DOHH2 (cell line): ENCODE results near the gene DOCK8.
A peak's percentile ranks its signal among the peaks of the same experiment; 100 is the strongest.

Experiments
- H3F3A ChIP-seq: fragments of 200-600 bp; sonication (generic), shearing (Covaris generic); 2 replicates; pipeline ENCODE4 v1.6.0; 2016; ENCODE audit warnings: antibody characterized with exemption, mild to moderate bottlenecking; ENCODE audit not compliant: control insufficient read depth, insufficient read depth
- H3K27ac ChIP-seq: fragments of 200-600 bp; sonication (generic); 2 replicates; pipeline ENCODE4 v1.5.1; 2014; ENCODE audit warnings: low read depth, mild to moderate bottlenecking, low read length, moderate library complexity
- H3K27me3 ChIP-seq: fragments of 200-600 bp; sonication (generic); 2 replicates; pipeline ENCODE4 v1.6.1; 2014; ENCODE audit warnings: mild to moderate bottlenecking, low read length, mixed read lengths; ENCODE audit not compliant: control insufficient read depth
- H3K36me3 ChIP-seq: fragments of 200-600 bp; sonication (generic); 2 replicates; pipeline ENCODE4 v1.6.1; 2014; ENCODE audit warnings: mild to moderate bottlenecking, low read length, moderate library complexity, mixed read lengths; ENCODE audit not compliant: control insufficient read depth
- H3K4me1 ChIP-seq: fragments of 200-600 bp; sonication (generic); 2 replicates; pipeline ENCODE4 v1.6.1; 2014; ENCODE audit warnings: mild to moderate bottlenecking, low read length, mixed read lengths; ENCODE audit not compliant: control insufficient read depth
- H3K4me2 ChIP-seq: fragments of 200-600 bp; sonication (generic); 2 replicates; pipeline ENCODE4 v1.6.0; 2014; ENCODE audit warnings: mild to moderate bottlenecking, low read length, moderate library complexity
- H3K4me3 ChIP-seq: fragments of 200-600 bp; sonication (generic); 2 replicates; pipeline ENCODE4 v1.5.1; 2014; ENCODE audit warnings: mild to moderate bottlenecking, low read length, mixed read lengths
- H3K79me2 ChIP-seq: fragments of 200-600 bp; sonication (generic); 2 replicates; pipeline ENCODE4 v1.6.1; 2014; ENCODE audit warnings: mild to moderate bottlenecking, low read length, mixed read lengths; ENCODE audit not compliant: control insufficient read depth
- H3K9me2 ChIP-seq: fragments of 200-600 bp; sonication (generic); replicated peaks from 2 replicates; pipeline ENCODE4 v1.6.1; 2014; ENCODE audit warnings: mild to moderate bottlenecking, low read length, mixed read lengths; ENCODE audit not compliant: control insufficient read depth
- H3K9me3 ChIP-seq: fragments of 200-600 bp; sonication (generic); 2 replicates; pipeline ENCODE4 v1.6.1; 2014; ENCODE audit warnings: antibody characterized with exemption, low read length, mixed read lengths; ENCODE audit not compliant: control insufficient read depth, insufficient read depth
- H4K20me1 ChIP-seq: fragments of 200-600 bp; sonication (generic); 2 replicates; pipeline ENCODE4 v1.6.0; 2014; ENCODE audit warnings: low read depth, mild to moderate bottlenecking, antibody characterized with exemption, low read length, moderate library complexity; ENCODE audit not compliant: control insufficient read depth, insufficient read depth
- EZH2phosphoT487 ChIP-seq: fragments of 200-600 bp; sonication (generic); IDR thresholded peaks from 2 replicates; pipeline ENCODE4 v1.6.1; 2017; ENCODE audit warnings: borderline replicate concordance, mild to moderate bottlenecking, antibody characterized with exemption, low read length, moderate library complexity, mixed read lengths
- TF ChIP-seq, protein P1 (sequence below): fragments of 200-600 bp; sonication (generic); IDR thresholded peaks from one replicate; pipeline ENCODE4 v1.5.1; 2014; ENCODE audit warnings: antibody characterized with exemption, mild to moderate bottlenecking, low read depth, low read length; ENCODE audit not compliant: poor library complexity, severe bottlenecking

The DOCK8 gene

DNA sequence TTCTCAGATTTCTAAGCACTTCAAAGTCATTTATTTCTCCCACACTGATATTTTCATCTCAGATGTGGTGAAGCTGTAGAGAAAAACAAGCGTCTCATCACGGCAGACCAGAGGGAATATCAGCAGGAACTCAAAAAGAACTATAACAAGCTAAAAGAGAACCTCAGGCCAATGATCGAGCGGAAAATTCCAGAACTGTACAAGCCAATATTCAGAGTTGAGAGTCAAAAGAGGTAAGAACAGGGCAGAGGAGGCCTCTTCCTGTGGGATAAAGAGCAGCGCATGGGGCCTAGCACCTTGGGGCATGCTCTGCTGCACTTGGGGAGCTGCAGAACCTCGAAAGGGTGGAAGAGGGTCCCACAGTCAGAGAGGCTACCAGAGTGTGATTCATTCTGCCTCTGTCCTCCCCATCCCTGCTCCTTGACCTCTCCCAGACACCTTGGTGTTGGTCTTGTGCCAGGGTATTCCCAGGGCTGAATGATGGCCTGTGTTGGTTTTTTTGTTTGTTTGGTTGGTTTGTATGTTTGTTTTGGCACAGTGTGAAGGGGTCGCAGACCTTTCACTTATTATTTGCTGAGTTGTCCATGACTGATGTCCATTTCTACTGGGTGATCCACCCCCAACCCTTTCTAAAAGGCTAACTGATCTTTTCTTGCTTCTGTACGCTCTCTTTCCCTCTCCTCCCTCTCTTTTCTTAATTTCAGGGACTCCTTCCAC, 248.9 kb downstream of the DOCK8 start:
- TF ChIP-seq, protein P1, sequence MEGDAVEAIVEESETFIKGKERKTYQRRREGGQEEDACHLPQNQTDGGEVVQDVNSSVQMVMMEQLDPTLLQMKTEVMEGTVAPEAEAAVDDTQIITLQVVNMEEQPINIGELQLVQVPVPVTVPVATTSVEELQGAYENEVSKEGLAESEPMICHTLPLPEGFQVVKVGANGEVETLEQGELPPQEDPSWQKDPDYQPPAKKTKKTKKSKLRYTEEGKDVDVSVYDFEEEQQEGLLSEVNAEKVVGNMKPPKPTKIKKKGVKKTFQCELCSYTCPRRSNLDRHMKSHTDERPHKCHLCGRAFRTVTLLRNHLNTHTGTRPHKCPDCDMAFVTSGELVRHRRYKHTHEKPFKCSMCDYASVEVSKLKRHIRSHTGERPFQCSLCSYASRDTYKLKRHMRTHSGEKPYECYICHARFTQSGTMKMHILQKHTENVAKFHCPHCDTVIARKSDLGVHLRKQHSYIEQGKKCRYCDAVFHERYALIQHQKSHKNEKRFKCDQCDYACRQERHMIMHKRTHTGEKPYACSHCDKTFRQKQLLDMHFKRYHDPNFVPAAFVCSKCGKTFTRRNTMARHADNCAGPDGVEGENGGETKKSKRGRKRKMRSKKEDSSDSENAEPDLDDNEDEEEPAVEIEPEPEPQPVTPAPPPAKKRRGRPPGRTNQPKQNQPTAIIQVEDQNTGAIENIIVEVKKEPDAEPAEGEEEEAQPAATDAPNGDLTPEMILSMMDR = no peak
- no peak for TF ChIP-seq EZH2phosphoT487
- Histone ChIP-seq H3K4me2 (no peak overlapping the region), H3K27ac (no peak overlapping the region), H3K9me3 (no peaks in the 10 kb centered on the region), H3K4me3 (no peak overlapping the region), H3K79me2 (no peaks in the 10 kb centered on the region), H3F3A (0 out of 2 replicates have a peak, but pooled peaks cover 2% of the 10 kb centered on the region), H3K4me1 (peaks cover 11% of the 10 kb centered on the region), H3K27me3 (no peaks in the 10 kb centered on the region), H3K9me2 (no peaks in the 10 kb centered on the region), H3K36me3 (peaks cover 21% of the 10 kb centered on the region), H4K20me1 (no peaks in the 10 kb centered on the region)

DNA sequence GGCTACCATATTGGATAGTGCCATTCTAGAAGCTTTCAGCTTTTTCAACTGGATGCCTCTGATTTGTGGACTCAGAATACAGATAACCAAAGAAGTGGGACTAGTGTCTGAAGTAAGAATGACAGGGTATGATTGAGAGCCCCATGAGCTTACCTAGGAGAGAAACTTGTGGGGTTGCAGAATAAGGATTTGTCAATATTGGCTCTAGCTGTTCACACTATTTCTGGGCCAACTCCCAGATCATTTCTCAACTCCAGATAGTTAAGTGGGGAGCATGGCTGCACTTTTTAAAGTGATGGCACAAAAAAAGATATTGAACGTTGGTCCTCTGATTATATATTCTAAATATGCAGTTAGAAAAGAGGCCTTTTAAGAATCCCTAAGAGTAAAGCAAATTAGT, 252.1 kb downstream of the DOCK8 start:
- Histone ChIP-seq H3K4me2 (no peak overlapping the region), H3K4me1 (peaks cover 34% of the 10 kb centered on the region), H3K27me3 (no peaks in the 10 kb centered on the region), H3K9me3 (no peaks in the 10 kb centered on the region), H4K20me1 (no peaks in the 10 kb centered on the region), H3F3A (peaks cover 11% of the 10 kb centered on the region), H3K4me3 (no peak overlapping the region), H3K36me3 (peaks cover 21% of the 10 kb centered on the region), H3K79me2 (peaks cover 11% of the 10 kb centered on the region), H3K9me2 (no peaks in the 10 kb centered on the region), H3K27ac (no peak overlapping the region)
- no peak for TF ChIP-seq EZH2phosphoT487
- TF ChIP-seq, protein P1 = no peak

DNA sequence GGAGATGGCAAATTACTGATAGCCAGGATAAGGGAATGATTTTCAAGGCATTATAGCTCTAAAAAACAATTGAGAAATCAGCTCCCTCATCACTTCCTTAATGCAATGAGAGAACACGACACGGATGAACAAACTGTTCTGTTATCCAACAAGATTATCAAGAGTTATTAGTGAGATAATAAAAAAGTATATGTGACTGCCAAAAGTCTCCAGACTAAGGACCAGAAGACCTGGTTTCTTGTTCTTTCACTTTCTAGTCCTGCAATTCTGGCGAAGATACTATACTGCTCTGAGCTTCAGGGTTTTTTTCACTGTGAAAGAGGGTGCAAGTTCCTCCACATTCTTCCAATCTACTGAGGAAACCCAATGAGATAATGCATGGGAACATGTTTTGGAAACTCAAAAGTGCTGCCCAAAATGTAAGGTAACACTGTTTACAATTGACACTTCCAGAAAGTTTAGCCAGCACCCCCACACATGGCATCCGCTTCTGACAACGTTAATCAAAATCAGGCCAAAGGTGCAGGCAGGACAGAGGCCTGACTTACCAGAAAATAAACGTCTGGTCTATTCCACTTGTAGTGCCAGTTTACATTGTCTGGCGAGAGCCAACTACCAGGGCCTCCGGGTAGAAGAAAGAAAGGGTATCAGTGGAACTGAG, 254.2 kb downstream of the DOCK8 start:
- Histone ChIP-seq H3K4me1 (peaks cover 34% of the 10 kb centered on the region), H3K4me2 (peak overlapping the region; percentile 100), H3K36me3 (peaks cover 9% of the 10 kb centered on the region; the same call in 1 of the 2 replicates), H3K4me3 (peak overlapping the region; percentile 90), H3K79me2 (peaks cover 11% of the 10 kb centered on the region), H3K9me2 (no peaks in the 10 kb centered on the region), H3K27me3 (no peaks in the 10 kb centered on the region), H3F3A (peaks cover 11% of the 10 kb centered on the region), H3K27ac (peak overlapping the region; percentile 96), H4K20me1 (no peaks in the 10 kb centered on the region), H3K9me3 (no peaks in the 10 kb centered on the region)
- TF ChIP-seq, protein P1 = no peak
- no peak for TF ChIP-seq EZH2phosphoT487
